ENCODE data around the gene PGAM2.

- TF ChIP-seq CTCF (conservative IDR thresholded peaks at IDR 0.05; ENCODE audit: low read depth in 2 of 2), result no peak
- TF ChIP-seq REST (IDR thresholded peaks at IDR 0.05; ENCODE audit: unreplicated experiment), result no peak
- no peak for TF ChIP-seq EZH2 (IDR thresholded peaks at IDR 0.05; ENCODE audit: low read depth, unreplicated experiment)
- TF ChIP-seq POLR2AphosphoS5 (IDR thresholded peaks at IDR 0.05; ENCODE audit: low read depth), result no peak
- TF ChIP-seq JUNB (IDR thresholded peaks at IDR 0.05; ENCODE audit: unreplicated experiment), result no peak
- TF ChIP-seq ZNF462 (CRISPR knock-in tag; IDR thresholded peaks at IDR 0.05), result no peak
Measured at GRCh38 chr7:44095781-44096180, 30.4 kb upstream of the PGAM2 start.
